GM18867 (cell line): ENCODE measurements around the gene HMGCLL1.

Experiments used
- ATAC-seq: cut with Tn5 transposase; IDR thresholded peaks from one replicate; pipeline ENCODE4 v1.9.1; 2021; ENCODE audit warnings: mild to moderate bottlenecking, moderate library complexity; ENCODE audit not compliant: unreplicated experiment

Gene HMGCLL1

GRCh38 chr6:55447891-55448290, 131.1 kb downstream of the HMGCLL1 start:
- no peak for ATAC-seq

- peak; percentile 56 for ATAC-seq
Observed at GRCh38 chr6:55445648-55446204, 133.3 kb downstream of the HMGCLL1 start.

- ATAC-seq = no peak
Observed at GRCh38 chr6:55443238-55444134, 135.5 kb downstream of the HMGCLL1 start.

- no peak for ATAC-seq
Observed at GRCh38 chr6:55438203-55438602, 140.8 kb downstream of the HMGCLL1 start.

- no peak for ATAC-seq
Observed at GRCh38 chr6:55437141-55437540, 141.9 kb downstream of the HMGCLL1 start.

DNA sequence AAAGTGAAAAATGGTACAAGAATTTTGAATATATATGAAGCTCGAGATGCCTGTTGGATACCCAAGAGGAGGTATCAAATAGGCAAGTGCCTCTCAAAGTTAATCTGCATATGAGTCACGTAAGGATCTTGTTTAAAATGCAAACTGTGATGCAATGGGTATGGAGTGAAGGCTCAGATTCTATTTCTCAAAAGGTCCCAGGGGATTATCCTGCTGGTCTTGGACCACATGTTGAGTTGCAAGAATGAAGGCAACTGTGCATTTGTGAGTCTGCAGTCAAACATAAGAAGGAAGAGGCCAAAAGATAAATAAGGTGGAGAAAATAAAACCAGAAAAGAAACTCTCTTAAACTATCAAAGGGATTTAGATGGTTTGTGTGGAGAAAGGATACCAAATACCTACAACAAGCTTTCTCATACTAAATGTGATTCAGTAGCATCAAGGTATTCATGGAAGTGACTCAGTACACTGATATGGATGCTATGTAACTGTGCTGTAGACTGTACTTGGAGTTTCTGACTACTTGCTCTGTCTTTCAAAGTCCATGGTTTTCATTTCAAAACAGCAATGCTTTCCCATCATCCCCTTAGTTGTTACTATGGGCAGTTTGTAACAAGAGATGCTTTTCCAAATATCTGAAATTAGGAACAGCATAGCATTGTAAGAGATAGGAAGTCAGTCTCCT, 145.4 kb downstream of the HMGCLL1 start:
- no peak for ATAC-seq

DNA sequence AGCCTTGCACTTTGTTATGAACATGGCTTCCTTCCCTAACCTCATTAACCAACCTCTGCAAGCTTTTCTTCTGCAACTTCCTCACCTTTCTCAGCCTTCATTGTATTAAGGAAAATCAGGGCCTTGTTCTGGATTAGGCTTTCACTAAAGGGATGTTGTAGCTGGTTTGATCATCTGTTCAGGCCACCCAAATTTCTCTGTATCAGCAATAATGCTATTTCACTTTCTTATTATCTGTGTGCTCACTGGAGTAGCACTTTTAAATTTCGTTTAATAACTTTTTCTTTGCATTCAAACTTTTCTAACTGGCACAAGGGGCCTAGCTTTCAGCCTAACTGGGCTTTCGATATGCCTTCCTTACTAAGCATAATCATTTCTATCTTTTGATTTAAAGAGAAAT, 155.1 kb downstream of the HMGCLL1 start:
- no peak for ATAC-seq

DNA sequence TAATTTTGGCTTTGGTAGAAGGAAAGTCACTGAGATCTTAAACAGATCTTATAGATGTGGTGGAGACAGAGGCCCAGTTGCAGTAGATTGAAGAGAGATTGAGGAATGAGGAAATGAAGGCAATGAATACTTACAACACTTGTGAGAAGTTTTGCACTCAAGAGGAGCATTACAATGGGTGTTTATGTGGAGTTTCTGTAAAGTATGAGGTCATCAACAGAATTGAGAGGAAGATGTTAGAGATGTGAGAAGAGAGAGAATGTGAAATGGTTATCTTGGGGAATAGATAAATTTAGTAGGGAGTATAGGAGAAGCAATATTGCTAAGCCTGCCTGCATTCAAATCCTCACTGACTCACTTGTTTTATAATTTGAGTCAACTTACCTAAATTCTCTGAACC, 168.3 kb downstream of the HMGCLL1 start:
- ATAC-seq = no peak

DNA sequence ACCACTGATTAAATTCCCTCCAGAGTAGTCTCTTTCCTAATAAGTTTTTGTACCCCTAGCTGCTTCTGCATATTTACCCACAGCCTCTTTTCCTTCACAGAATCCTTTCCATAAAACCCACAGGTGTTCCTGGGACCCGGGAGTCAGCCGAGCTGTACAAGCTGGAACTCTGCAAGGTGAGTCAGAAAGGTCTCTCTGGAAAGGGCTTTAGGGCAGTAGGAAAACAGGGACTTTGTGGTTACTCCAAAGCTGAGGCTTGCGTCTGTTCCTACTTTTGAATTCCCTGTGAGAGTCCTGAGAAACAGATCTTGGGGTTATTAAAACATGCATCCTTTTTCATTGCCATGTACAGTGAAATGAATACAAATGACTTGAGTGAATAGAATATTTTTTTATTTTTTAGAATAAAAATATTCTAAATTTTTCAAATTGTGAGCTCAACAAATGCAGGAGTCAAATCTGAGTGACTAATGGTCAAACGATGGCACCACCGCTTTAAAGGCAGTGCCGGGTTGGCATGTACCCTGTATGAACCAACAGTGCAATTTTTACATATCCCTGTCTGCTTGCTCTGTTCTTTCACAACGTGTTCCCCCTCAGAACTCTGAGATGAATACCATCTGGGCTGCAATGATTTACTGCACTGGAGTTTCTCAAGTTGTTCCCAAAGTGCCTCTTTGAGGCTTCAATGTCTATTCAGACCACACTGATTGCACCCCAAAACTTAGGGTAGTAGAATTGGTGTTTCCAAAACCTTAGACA, 173.3 kb downstream of the HMGCLL1 start:
- ATAC-seq = no peak

GRCh38 chr6:55399351-55399750, 179.6 kb downstream of the HMGCLL1 start:
- ATAC-seq = no peak

GRCh38 chr6:55397986-55398385, 181.0 kb downstream of the HMGCLL1 start:
- no peak for ATAC-seq

- ATAC-seq = no peak
Observed at GRCh38 chr6:55395871-55396270, 183.1 kb downstream of the HMGCLL1 start.

DNA sequence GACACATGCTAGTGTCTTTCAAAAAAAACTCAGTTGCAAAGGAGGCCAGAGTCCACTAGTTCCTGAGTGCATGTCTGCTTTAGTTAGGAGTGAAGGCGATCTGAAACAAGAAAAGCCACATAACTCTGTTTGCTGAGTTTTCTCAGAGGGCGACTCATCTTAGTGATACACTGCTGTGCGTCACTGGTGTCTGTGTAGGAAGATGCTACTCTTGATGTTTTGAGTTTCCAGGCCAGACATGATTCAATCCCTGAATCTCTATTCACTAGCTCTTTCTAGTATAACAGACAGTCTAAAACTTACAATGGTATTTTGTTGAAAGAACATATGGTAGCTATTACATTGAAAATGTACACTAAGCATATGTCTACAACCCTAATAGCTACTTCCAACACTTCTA, 190.8 kb downstream of the HMGCLL1 start:
- ATAC-seq = no peak
